ENCODE results near the gene DNAJC11. TPM values are rescaled to one million over a fixed set of nuclear protein-coding genes. Genes with fewer than 3 reads are reported as not detected.

Gene DNAJC11
- total RNA-seq, 4 donors from 2014 or later: 21.4 to 48.2 (median 25.5) TPM

DNA sequence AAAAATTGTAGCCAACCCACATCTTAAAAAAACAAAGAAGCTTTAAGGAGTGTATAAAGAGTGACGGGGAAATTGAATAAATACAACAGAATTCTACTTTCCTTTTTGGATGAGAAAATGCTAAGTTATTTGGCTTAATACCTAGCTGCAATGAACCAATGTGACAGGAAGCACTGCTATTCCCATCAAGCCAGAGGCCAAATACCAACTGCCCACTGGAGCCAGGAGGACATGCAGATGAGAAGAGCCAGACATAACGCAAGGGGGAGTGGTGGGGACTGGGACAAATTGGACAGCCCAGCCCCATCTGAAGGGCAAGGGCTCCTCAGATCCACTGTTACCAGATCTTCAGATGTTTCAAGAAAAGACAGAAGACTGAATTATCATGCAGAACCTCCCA, 25.7 kb downstream of the DNAJC11 start:
- TF ChIP-seq CTCF (IDR thresholded peaks at IDR 0.05; ENCODE audit: low read depth): no peak

- TF ChIP-seq CTCF (IDR thresholded peaks at IDR 0.05; ENCODE audit: low read depth): no peak
Measured at GRCh38 chr1:6674771-6675170, 26.8 kb downstream of the DNAJC11 start.

- TF ChIP-seq CTCF (IDR thresholded peaks at IDR 0.05; ENCODE audit: low read depth): no peak
Measured at GRCh38 chr1:6673816-6674398, 27.7 kb downstream of the DNAJC11 start.

DNA sequence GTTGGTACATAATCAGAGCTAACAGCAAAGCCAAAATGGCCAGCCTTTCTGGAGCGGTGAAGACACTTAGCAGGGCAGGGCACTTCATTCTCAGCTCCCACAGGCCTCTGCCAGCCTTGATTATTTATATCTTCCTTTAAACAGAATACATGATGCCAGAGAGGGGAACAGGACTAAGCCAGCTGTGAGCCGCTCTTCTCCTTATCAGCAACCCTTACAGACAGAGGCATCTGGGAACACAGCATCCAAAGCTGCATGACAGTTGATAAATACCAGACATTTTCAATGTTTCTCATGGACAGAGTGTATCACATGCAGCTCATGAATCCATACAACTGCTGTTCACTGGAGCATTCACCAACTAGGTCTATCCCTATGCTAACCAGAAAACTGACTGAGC, 29.1 kb downstream of the DNAJC11 start:
- TF ChIP-seq CTCF (IDR thresholded peaks at IDR 0.05; ENCODE audit: low read depth): no peak

GRCh38 chr1:6668503-6668902, 33.1 kb downstream of the DNAJC11 start:
- TF ChIP-seq CTCF (IDR thresholded peaks at IDR 0.05; ENCODE audit: low read depth): no peak

DNA sequence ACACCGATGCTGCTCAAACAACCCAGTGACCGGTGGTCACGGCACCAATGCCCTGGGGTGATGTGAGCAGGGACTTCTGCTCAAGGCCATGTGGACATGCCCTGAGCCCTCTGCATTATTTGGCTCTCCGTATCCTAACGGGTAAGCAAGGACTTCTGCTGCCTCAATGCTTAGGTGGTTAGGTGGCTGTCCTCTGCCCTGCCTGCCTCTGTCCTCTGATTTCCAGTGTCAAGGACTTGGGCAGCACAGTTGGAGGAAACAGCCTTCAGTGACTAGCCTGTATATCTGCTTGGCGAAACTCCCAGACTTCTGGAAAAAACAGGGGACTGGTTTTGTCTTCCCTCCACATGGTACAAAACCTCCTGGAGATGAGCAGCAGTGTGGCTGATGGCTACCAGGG, 34.5 kb downstream of the DNAJC11 start:
- no peak for TF ChIP-seq CTCF (IDR thresholded peaks at IDR 0.05; ENCODE audit: low read depth)

DNA sequence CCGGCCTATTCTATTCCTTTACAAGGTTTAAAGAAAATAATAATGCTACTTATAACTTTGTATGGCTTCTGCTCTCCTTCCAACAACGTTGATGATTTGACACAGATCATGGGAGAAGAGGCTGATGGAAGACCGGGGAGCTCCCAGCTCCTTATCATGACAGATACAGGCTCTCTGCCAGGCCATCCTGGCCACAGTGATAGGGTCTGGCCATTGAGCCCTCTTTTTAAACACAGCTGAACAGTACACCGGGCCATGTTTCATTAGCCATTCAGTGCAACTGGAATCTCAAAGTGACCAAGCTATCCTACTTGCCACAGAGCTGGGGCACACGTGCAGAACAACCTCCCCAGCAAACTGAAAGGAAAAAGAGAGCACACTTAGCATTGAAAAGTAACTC, 34.9 kb downstream of the DNAJC11 start:
- TF ChIP-seq CTCF (IDR thresholded peaks at IDR 0.05; ENCODE audit: low read depth): no peak

All from subcutaneous adipose tissue (tissue), 4 donors.